Fibroblast of skin of left biceps (primary cell): ENCODE results near the gene XYLT1.

Source experiments
- DNase-seq, 2 experiments: peaks; one replicate each; pipeline ENCODE4 v3.0.0-alpha.2; 2013; ENCODE audit warnings: low read depth in 2 of 2

XYLT1 gene

DNA sequence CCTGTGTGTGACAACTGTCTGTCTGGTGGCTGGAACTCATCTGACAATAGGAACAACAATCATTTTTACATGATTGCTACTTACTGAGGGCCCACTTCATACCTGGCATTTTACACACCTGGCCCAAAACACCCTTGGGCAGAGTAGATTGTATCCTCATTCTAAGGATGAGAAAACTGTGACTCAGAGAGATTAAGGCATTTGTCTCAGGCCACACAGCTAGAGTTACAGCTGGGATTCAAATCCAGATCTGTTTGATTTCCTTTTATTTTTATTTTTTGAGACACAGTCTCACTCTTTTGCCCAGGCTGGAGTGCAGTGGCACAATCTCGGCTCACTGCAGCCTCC, 242.1 kb downstream of the XYLT1 start:
- no peak for DNase-seq

DNA sequence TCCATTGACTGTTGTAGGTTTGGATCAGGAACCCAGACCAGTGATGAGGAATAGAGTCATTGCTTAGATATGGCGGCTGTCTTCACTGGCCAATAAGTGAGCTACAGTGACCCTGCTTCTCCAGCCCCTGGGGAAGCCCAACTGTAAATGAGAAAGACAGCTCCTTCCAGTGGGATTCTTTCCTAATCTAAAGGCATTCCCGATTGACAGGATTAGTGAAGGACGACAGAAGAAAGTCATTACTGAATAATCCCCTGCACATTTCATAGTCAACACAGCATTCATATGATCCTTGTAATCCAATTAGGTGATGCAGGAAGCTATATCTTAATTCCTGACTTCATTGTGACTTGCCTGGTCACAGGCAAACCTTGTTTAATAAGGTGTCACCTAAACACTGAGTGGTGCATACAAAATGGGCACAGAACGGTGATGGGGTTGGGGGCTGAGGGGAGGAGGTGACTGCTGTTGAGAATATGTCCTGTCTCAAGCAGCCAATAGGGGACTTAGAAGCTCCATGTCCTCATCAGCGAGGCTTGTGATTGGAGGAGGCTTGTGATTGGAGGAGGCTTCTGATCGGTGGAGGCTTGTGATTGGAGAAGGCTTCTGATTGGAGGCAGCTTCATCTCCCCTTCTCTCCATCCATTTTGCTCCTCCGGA, 242.6 kb downstream of the XYLT1 start:
- no peak for DNase-seq

DNA sequence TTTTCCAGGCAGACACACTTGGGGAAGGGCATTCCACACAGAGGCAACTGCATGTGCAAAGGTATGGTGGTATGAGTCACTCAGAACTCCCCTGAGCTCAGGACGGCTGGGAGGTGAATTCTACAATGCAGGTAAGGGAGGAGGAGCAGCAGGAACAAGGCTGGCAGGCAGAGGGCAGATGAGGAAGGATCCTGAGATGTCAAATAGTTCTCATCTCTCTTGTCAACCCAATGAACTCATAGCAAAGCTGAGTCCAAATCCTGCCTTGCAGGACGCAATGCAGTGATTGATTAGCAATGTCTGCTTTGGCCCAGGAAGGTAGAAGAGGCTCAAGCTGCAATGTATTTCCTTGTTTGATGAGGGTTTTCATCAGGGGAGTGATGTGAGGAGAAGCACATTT, 243.5 kb downstream of the XYLT1 start:
- DNase-seq, result no peak

DNA sequence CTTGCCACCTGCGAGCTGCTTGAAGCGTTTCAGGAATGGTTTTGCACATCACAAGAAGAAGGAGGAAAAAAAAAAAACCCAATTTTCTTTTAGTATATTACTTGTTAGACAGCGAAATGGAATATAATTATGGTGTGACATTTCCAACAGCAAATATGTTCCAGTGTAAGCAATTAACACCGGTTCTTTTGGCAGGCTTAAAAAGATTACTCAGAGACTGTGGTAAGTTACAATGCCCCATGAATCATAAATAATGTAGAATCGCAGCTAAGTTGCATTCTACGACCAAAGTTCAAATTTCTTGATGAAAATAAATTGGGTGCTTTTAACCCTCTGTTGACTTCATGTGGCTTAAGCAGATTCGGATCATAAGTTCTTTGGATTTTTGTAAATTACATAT, 245.2 kb downstream of the XYLT1 start:
- peak; percentile 55 to 67 for DNase-seq

DNA sequence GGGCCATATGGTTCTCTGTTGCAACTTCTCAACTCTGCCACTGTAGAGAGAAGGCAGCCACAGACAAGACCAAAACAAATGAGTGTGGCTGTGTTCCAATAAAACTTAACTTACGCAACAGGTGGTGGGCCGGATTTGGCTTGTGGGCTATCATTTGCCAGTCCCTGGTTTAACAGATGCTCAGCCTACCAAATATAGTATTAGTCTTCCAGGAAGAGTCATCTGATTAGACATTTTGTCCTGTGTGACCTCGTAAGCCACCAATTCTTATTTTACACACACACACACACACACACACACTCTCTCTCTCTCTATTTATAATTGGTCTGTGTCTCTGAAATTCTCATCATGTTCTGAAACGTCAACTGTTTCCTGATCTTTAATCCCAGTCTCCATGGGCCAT, 245.9 kb downstream of the XYLT1 start:
- peak; percentile 88 to 89 for DNase-seq

DNA sequence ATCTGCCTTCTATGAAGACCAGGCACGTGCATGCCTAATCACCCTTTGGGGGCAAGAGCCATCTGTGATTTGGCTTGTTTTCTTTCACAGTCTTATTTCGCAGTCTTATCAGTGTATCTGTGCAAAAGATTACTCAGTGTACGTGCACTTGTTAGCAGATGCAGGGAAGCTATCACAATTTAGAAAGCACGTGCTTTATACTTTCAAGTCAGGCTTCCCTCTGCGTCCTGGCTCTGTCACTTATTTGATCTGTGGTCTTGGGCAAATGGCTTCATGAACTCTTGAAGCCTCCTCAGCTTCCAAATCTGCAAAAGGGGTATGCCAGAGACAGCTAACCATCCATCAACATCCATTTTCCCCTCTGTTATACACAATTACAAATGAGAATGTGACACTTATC, 246.4 kb downstream of the XYLT1 start:
- DNase-seq, result no peak

DNA sequence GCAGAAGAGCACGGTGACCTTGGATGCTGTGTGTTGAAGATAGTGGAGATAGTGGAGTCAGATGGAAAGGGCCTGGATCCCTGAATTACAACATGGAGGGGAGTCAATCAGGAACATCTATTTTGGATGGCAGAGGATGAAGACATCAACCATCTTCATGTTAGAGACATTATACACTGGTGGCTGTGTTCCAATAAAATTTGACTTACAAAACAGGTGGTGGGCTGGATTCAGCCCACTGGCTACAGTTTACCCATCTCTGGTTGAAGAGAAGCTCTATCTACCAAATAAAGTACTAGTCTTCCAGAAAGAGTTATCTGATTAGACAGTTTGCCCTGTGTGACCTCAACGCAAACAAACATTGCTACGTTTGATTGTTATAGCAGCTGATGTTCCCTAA, 247.2 kb downstream of the XYLT1 start:
- no peak for DNase-seq

DNA sequence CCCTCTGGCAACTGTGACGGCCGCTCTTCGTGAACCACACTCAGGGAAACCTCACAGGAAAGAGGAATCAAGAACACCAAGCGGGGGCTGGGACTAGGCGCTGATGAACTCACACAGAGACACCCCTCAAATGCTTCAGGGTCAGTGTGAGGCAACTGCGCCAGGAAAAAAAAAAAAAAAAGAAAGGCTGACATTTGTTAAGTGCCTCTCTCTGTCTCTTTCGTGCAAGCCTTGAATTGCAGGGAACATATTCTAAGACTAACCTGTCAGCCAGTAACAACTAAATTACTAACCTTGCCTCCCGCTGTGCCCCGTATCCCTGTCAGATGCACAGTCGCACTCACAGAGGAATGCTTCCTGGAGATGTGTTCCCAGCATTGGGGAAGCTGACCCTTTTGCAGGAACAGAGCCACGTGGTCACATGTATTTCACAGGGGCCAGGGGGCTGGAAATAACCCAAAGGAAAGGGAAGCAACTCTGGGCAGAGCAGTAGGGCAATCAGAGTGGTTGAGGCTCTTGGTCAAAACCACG, 247.8 kb downstream of the XYLT1 start:
- DNase-seq, result no peak

DNA sequence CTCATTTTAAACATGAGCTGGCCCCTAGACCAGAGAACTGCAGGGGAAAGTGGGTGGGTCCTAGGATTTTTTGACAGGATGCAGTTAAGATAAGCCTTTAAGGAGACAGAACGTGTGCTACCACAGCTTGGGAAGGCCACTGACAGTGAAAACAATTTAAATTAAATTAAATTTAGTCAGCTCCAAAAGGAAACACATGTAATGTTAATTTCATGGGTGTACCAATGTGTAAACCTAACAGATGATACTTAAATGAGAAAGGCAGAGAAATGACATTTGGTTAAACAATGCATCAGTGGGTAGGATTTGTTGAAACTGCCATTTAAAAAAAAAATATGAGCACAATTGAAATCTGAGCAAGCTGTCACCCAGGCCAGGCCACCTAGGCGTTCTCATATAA, 250.8 kb downstream of the XYLT1 start:
- no peak for DNase-seq

DNA sequence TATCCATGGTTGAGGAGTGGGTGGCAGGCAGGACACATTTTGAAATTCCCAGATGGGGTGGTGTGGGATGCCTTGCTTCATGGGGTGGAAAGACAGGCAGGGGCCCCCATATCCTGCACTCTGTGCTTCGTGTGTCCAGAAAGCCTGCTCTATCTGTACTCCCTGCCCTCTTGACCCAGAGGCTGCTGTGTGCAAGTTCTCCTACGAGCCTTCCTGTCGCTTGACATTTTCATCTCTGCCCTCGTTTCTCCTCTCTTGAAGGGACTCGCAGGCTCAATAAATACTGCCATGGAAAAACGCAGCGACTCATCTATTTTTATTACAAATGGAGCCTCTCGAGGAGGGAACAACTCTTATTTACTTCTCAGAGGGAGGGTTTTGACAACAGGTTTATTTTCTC, 254.8 kb downstream of the XYLT1 start:
- DNase-seq, result no peak

DNA sequence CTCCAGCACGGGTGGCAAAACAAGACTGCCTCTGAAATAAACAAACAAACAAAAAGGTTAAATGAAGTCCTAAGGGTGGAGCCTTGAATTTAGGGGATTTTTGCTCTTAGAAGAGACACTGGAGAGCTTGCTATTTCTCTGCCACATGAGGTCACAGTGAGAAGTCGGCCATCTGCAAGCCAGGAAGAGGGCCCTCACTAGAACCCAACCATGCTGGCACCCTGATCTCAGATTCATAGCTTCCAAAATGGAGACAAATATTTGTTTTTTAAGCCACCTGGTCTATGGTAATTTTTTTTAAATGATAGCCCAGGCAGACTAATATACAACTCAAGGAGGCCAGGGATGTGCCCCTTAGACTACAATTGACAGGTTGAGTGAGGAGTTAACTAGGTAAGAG, 255.5 kb downstream of the XYLT1 start:
- DNase-seq, result no peak

DNA sequence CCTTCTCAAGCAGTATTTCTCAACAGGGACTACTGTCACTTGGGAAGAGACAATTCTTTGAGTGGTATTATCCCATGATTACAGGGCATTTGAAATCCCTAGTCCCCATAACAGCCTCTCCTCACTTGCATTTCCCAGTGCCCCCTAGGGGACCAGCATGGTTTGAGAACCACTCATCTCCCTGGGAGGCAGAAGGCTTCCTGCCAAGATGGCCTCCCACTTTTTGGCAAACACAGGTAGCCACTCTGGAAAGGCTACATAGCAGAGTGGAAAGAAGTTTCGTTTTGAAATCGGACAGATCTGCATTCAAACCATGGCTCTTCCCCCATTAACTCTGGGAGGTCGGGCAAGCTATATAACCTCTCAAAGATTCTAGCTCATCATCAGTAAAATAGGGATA, 256.8 kb downstream of the XYLT1 start:
- DNase-seq, result no peak

DNA sequence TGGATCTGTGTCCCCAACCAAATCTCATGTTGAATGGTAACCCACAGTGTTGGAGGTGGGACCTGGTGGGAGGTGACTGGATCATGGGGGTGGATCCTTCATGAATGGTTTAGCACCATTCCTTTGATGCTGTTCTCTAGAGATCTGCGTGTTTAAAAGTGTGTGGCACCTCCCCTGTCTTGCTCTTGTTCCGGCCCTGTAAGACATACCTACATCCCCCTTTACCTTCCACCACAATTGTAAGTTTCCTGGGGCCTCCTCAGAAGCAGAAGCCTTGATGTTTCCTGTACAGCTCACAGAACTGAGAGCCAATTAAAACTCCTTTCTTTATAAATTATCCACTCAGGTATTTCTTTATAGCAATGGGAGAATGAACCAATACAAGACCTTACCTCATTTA, 257.7 kb downstream of the XYLT1 start:
- no peak for DNase-seq

DNA sequence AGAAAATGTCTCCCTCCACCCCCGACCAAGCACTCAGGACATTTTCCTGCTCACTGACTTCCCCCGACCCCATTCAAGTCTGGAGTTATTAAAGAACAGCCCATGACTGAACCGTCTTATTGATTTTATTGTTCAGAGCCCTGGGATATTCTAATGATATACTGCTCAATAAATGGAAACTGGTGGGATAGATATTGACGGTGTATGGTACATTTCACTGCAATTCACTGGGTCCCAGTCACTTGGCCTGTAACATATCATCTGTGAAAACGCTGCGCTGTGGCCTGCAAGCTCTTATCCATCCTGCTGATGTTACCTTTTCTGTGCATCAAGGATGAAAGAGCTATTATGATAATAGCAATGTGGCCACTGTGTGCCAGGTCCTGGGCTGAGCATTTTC, 258.2 kb downstream of the XYLT1 start:
- DNase-seq, result no peak

DNA sequence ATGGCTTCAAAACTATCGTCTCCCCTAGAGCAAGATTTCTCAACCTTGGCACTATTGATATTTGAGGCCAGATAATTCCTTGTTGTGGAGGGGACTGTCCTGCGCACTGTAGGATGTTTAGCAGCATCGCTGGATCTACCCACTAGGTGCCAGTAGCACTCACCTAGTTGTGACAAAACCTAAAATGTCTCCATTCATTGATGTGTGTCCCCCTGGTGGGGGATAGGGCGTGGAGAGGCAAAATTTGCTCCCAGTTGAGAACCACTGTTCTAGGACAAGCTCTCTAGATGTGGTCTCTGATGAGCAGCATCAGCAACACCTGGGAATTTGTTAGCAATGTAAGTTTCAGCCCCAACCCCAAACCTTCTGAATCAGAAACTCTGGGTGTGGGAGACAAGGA, 259.0 kb downstream of the XYLT1 start:
- no peak for DNase-seq

DNA sequence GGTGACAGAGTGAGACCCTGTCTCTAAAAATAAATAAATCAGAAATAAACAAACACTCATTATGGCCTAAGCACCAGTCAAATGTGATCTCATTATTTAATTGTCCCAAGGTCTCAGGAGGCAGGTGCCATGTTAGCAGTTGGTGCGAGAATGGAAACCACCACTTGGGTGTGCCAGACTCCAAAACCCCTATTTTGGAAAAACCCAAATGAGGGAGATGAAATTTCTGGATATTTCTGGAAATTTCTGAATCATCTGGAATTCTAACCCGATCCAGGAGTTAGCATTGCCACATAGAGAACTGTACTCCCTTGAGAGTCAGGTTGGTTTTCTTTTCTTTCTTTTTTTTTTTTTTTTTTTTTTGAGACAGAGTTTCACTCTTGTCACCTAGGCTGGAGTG, 264.0 kb downstream of the XYLT1 start:
- DNase-seq, result no peak

DNA sequence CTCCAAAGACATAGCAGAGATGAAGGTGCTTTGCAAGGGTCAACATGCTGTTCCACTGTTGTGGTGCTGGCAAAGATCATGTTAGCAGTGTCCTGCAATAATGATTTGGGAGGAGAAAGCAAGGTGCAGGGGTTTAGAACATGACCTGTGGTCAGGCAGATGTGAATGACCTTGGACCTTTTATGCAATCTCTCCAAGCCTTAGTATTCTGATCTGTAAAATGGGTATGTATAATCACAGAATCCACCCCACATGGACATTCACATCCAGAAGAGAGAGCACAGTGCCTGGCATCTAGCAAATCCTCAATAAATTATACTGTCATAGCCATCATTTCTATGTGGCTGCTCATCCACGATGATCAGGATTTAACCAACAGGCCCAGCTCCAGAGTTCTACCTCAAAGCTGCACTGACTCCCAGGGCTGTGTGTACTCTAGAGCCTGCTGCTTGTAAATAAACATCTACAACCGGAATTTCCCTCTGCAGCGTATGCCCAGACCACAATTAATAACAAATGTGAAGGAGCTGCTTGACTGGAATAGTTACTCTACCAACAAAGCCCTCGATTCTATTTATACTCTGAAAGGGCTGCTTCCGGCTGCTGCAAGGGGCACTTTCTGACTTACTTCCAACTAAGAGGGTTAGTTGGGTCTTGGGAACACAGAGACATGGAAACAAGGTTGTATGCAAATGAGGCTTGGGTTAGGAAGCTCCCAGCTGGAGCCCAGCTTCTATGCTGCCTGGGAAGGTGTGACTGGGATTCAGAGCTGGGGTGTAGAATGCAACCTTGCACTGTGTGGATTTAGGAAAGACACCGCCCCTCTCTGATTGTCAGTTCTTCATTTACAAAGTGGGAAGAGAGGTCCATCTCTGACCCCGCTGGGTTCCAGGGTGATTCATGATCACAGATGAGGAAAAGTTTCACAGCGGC, 265.2 kb downstream of the XYLT1 start:
- peak; percentile 63 to 64 for DNase-seq

DNA sequence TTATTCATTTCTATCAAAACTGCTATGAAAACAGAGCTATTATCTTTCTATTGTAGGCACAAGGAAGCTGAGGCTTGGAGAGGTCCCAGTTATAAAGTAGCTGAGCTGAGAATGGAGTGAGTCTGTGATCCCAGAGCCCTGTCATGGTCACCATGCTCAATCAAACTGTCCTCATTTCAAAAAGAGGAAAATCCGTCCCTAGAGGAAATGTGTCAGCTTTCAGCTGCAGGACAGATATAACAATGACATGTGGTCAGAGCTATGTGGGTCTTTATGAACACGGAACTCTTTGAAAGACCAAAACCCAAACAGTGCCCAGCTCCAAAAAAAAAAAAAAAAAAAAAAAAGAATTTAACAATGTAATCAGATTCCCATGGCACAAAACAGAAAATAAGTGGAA, 266.1 kb downstream of the XYLT1 start:
- no peak for DNase-seq

DNA sequence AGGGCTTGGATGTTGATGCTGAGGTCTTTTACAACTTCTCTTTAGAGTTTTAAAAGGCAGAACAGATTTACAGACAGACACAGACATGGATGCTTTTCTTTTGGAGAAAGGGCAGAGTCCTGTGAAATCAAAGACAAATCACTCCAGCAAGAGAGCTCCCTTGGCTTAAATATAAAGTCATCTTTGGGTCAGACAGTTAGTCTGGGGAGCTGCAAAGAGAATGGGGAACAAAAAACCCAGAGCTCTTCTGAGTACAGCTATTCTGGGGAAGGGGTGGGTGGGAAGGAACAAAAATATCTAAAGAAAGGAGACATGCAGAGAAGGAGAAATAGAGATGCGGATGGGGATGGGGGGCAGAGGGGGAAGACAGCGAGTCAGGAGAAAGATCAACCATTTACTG, 266.6 kb downstream of the XYLT1 start:
- no peak for DNase-seq

DNA sequence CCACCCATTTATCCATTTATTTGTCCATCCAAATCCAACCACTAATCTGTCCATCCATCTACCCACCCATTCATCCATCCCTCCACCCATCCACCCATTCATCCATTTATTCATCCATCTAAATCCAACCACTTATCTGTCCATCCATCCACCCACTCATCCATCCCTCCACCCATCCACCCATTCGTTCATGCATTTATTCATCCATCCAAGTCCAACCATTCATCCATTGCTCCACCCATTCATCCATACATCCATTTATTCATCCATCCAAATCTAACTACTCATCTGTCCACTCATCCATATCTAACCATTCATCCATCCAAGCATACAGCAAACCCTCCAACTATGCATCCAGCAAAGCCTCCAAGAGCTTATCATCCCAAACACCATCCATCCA, 267.3 kb downstream of the XYLT1 start:
- no peak for DNase-seq

DNA sequence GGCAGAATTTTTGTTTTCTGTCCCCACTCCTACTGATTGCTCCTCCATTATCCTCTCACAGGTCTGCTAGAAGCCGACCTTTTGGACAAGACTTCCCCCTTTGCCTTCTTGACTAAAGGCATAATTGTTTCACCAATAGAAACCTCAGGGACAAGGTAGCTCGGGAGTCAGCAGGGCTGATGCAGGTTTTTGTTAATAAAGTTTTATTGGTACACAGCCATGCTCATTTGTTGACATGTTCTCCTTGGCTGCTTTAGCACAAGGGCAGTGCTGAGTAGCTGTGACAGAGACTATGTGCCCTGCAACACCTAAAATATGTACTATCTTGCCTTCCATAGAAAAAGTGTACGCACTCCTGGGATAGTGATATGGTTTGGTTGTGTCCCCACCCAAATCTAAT, 271.6 kb downstream of the XYLT1 start:
- DNase-seq, result no peak

DNA sequence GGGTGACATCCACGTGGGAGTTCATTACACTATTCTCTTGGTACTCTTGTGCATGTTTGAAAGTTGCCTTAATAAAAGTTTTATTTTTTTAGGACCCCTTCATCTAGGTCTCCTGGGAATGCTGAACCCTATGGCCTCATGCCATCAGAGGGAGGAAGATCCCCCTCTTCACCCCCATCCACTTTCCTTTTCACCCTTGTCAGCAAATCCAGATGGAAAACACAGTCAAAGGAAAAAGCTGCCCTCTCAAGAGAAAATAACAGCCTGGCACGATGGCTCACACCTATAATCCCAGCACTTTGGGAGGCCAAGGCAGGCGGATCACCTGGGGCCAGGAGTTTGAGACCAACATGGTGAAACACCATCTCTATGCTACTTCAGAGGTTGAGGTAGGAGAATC, 274.2 kb downstream of the XYLT1 start:
- no peak for DNase-seq

DNA sequence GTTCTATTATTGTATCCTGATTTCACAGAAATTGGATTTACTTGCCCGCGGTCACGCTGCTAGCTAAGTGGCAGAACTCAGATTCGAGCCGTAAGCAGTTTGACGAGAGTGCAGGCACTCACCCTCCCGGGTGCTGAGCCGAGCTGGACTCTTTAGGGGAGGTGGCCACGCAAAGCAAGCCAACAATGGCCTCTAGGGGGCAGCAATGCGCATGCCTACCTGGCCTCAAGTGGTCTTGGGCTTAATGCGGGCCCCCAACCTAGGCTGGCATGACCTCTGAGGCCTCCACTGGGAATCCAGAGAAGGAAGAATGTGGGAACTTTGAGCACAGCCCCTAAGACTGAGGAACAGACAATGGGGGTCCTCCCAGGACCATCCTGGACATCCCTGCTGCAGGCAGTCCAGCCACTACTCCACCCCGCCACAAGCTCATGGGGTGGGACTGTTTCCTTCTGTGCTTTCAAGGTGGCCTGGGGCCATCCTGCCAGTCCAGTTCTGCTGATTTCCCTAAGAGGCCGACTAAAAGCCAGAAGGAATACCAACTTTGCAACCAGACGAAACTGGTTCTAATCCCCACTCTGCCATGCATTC, 276.5 kb downstream of the XYLT1 start:
- no peak for DNase-seq
